Measurements from ENCODE around the gene APOO.

The APOO gene

DNA sequence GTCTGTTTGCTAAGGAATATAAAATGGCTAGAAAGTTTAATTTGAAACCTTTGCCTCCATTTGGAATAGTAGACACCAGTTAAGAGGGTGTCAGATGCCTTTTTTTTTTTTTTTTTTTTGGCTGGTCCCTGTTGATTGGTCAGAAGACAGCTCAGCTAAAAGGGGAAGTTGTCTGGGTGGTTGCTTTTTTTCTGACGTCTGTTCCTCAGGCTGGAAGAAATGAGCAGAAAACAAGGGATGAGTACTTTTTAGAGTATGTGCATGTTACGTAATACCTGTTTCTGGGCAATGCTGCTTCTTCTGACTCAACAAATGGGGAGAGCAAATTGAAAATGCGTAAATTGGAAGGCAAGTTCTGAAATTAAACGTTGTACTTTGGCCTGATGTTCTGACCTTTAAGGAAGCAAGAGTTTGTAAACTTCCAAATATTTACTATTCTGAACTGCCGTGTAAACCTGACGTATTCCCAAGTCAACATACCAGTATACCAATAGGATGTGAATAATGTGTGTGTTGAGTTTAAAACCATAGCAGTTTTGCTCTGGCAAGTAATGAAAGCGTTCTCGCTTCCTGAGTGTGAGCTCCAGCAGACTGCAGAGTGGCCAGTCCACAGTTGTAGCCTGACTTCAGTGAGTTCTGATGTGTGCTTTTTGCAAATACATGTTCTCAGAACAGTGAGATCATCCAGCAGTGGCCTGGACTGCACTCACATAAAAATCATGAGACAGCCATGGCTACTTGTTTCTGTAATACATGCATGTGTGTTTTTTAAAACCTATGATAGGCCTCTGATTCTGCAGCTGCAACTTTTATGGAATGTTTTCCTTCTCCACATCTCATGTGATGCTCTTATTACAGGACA lies 123.0 kb downstream of the APOO start:
- DNase-seq (ENCODE audit: low spot score) = peak; percentile 37

DNA sequence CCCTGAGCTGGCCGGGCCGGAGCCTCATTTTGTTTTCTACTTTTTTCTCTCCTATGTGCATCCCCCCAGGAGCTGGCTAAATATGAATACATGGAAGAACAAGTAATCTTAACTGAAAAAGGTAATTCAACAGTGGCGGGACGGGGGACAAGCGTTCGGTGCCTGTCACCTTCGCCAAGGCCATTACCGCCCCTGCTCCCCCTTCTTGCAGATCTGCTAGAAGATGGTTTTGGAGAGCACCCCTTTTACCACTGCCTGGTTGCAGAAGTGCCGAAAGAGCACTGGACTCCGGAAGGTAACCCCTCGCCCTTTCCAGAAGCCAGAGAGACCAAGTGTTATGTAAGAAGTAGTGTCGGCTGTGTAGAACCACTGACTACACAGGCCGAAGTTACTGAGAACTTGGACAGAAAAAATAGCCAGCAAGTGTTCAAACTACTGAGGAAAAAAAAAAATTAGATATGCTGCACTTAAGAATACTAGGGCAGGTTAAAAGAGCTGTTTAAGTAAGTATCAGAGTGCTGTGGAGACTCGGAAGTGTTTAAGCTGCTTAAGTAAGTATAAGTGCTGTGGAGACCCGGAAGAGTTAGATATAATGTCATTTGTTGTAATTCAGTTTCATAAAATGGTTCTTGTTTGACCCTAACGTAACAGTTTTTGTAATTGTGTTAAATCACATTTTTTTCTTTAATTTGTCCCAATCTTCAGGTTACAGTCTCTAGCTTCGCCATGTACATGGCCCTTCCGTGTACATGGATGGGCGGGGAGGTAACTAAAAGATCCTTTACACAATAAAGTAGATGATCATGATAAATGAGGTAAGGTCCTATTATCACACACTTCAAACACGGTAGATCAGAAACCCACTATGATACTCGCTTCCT lies 123.9 kb downstream of the APOO start:
- no peak for DNase-seq (ENCODE audit: low spot score)

All from AG08395 (cell line).